GM18498 (cell line): ENCODE data around the gene TUBB3.
A peak's percentile ranks its signal among the peaks of the same experiment; 100 is the strongest.

Source experiments
- ATAC-seq: cut with Tn5 transposase; IDR thresholded peaks from one replicate; pipeline ENCODE4 v1.9.1; 2021; ENCODE audit warnings: mild to moderate bottlenecking, moderate library complexity; ENCODE audit not compliant: unreplicated experiment

TUBB3 gene

GRCh38 chr16:89936508-89936907, 13.4 kb downstream of the TUBB3 start:
- no peak for ATAC-seq

DNA sequence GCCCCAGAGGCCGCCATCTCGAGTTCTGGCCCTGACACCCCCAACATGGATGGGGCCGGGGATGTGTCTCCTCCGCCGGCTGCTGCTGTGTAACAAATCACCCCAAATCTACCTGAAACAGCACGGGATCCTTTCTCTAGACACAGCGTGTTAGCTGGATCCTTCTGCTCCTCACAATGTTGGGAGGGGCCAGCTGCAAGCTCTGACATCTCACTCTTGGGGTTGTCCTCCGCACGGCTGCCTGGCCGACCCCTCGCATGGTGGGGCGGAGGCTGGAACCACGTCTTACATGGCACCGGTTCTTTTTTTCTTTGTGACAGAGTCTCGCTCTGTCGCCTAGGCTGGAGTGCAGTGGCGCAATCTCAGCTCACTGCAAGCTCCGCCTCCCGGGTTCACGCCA, 13.8 kb downstream of the TUBB3 start:
- no peak for ATAC-seq

GRCh38 chr16:89938175-89938885, 15.2 kb downstream of the TUBB3 start:
- no peak for ATAC-seq

DNA sequence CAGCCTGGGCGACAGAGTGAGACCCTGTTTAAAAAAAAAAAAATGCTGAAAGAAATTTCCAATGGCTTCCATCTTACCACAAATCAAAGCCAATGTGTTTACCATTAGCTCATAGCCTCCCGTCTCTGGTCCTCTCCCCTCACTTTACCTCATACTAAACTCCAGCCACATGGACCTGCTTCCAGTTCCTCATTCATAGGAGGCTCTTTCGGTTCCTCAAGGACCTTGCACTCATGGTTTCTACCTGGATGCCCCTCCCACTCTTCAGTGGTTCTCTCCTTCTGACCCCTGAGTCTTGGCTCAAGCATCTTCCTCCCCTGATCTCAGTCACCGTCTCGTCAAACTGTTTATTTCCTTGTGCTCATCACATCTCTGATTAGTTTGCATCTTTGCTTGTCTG, 21.6 kb downstream of the TUBB3 start:
- no peak for ATAC-seq

DNA sequence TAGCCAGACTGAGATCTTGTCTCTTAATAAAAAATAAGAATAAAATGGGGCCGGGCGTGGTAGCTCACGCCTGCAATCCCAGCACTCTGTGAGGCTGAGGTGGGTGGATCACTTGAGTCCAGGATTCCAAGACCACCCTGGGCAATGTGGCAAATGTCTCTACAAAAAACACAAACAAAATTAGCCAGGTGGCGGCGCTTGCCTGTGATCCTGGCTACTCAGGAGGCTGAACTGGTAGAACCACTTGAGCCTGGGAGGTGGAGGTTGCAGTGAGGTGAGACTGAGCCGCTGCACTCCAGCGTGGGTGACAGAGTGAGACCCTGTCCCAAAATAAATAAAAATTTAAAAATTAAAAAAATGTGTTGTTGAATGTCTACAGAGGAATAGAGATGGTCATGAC, 22.5 kb downstream of the TUBB3 start:
- ATAC-seq = no peak

- ATAC-seq = no peak
These were observed 23.4 kb downstream of the TUBB3 start for GRCh38 chr16:89946515-89946914.

DNA sequence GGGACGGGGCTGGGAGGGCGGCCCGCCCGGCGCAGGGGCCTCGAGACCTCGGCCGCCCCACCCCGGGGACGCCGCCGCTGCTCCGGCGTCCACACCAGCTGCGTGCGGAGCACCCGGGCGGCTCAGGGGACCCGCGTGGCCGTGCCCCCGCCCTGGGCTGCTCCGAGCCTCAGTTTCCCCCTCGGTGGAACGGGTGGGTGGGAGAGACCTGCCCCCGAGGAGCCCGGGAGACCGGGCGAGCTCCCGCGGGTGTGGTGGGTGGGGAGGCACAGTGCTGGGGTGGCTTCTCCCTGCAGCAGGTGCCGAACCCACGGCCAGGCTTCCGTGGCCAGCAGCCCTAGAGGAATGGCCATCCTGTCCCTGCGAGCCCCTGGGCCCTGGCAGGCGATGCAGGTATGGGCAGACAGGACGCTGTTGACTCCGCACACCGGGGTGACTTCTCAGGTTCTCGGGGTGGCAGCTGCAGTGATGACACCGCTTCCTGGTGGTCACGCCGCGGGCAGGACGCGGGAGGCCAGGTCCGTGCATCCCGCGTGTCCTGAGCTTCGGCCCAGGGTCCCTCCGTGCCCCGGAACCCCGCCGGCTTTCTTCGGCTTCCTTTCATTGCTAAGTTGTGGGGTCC, 26.1 kb downstream of the TUBB3 start:
- no peak for ATAC-seq

DNA sequence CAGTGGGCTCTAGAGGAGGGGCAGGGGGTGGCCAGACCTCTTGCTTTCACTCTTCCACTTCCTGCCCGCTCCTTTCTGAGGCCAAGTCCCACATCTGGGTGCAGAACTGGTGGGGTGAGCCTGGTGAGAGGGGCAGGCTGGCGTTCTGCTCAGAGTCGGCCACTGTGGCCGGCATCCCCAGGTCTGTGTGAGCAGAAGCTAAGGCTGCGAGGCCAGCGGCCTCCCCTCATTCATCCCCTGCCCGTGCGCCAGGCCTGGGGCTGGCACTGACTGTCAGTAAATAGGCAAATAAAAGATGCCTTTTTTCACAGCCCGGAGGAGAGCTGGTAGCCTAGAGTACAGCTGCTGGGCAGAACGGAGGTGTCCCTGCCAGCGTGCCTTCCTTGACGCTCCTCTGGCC, 26.6 kb downstream of the TUBB3 start:
- no peak for ATAC-seq

DNA sequence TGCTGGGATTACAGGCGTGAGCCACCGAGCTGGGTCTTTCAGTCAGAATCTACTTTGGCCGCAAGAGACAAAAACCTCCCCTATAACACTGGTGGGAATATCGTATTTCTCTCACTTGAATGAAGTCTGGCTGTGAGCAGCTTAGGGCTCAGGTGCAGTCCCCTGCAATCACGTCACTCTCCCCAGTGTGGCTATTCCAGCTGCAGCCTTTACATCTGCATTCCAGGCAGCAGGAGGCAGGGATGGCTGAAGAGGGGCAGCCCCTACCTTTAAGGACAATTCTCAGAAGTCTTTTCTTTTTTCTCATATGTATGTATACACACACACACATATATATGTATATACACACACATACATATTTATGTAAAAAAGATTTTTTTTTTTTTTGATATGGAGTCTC, 28.4 kb downstream of the TUBB3 start:
- no peak for ATAC-seq

DNA sequence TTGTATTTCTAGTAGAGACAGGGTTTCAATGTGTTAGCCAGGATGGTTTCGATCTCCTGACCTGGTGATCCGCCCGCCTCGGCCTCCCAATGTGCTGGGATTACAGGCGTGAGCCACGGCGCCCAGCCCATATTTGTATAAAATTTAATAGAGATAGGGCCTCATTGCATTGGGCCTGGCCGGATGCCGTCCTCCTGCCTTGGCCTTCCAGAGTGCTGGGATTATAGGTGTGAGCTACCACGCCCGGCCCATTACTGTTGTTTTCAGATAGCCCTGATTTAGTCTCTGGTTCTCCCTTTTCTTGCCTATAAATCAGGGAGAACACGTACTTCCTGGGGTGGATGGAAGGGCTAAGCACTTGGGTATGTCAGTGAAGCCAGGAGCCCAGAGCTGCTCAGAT, 28.9 kb downstream of the TUBB3 start:
- ATAC-seq = no peak

DNA sequence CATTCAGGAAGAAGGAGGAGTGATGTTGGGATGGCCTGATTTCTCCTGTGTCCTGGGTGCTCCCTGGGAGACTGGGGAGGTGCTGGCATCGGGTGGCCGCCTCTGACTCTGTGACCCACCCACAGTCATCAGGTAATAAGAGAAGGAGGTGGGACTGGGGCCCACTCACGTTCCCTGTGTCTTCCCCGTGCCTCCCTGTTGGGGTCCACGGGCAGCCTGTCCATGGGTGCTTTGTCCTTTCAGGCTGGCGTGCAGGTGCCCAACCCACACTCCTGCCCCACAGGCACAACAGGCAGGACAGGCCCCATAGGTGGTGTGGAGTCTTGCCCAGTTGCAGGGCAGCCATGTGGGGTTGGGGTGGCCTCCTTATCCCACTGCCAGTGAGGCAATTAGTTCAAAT, 29.4 kb downstream of the TUBB3 start:
- no peak for ATAC-seq

GRCh38 chr16:89953671-89954406, 30.7 kb downstream of the TUBB3 start:
- ATAC-seq = peak; percentile 59

GRCh38 chr16:89954462-89954861, 31.3 kb downstream of the TUBB3 start:
- ATAC-seq = no peak

DNA sequence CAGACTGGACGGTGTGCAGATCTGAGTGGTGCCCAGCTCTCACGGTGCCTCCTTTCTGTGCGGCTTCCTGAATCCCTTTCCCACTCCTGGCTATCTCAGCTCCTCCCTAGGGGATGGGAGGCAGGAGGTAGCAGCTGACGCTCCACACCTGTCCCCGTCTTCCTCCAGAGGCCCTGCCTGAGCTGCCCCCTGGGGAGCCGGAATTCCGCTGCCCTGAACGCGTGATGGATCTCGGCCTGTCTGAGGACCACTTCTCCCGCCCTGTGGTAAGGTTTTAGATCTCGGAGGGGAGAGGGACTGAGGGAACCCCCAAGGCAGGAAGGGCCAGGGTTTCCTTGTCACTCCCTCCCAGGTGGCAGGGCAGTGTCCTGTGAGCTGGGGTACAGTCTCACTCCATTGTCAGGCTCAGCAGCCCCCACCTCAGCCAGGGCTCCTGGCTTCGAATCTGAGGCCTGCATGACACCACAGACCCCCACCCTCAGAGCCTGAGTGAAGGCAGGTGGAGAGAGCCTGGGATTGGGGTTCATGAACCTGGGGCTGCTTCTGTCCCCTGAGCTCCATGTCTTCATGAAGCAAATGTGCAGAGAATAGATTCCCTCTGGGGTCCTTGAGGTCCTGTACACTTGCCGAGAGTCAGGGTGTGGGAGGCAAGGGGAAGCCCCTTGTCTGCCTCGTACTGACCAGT, 32.0 kb downstream of the TUBB3 start:
- ATAC-seq = no peak

GRCh38 chr16:89956505-89957215, 33.5 kb downstream of the TUBB3 start:
- ATAC-seq = no peak

DNA sequence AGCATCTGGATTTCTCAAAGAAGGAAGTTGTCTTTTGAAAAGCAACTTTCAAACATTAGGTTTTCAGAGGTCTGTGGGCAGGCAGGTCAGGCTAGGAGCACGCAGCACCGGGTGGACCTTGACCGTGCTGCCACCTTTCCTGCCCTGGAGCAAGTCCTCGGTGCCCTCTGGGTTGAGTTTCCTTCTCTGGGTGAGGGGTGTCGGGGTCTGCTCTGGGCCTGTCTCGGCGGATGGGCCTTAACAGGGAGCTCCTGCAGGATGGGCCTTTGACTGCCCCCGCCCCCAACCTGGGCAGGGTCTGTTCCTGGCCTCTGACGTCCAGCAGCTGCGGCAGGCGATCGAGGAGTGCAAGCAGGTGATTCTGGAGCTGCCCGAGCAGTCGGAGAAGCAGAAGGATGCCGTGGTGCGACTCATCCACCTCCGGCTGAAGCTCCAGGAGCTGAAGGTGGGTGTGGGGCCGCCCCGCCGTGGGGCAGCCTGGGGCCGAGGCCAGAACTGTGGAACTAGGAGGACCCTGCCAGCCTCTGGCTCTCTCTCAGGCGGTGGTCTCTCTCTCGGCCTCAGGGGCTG, 34.2 kb downstream of the TUBB3 start:
- ATAC-seq = no peak

- ATAC-seq = no peak
These were observed 34.9 kb downstream of the TUBB3 start for GRCh38 chr16:89958068-89958467.

GRCh38 chr16:89958596-89958995, 35.5 kb downstream of the TUBB3 start:
- ATAC-seq = no peak

- ATAC-seq = no peak
These were observed 37.8 kb downstream of the TUBB3 start for GRCh38 chr16:89960966-89961365.

- no peak for ATAC-seq
These were observed 38.8 kb downstream of the TUBB3 start for GRCh38 chr16:89961920-89962319.
